Neural crest cell (in vitro differentiated cells): ENCODE results near the gene EP400. TPM values are rescaled to one million over a fixed set of nuclear protein-coding genes. Genes with fewer than 3 reads are reported as not detected.

ENCODE experiments used
- DNase-seq: peaks from one replicate; pipeline ENCODE4 v3.0.0; 2021; ENCODE audit warnings: low read depth, mixed read lengths, low spot score
- H3K27ac Mint-ChIP-seq: one replicate; pipeline ENCODE4 v1.8.0; 2021; ENCODE audit warnings: mild to moderate bottlenecking, mixed read lengths; ENCODE audit not compliant: unreplicated experiment
- H3K27me3 Mint-ChIP-seq: 2 replicates; pipeline ENCODE4 v1.8.0; 2021; ENCODE audit warnings: low read depth, mild to moderate bottlenecking, mixed read lengths
- H3K36me3 Mint-ChIP-seq: 2 replicates; pipeline ENCODE4 v1.8.0; 2021; ENCODE audit warnings: low read depth, mild to moderate bottlenecking, mixed read lengths
- H3K4me1 Mint-ChIP-seq: 2 replicates; pipeline ENCODE4 v1.8.0; 2021; ENCODE audit warnings: mixed read lengths
- H3K4me3 Mint-ChIP-seq: one replicate; pipeline ENCODE4 v1.8.0; 2021; ENCODE audit warnings: mild to moderate bottlenecking, mixed read lengths
- H3K9me3 Mint-ChIP-seq: 2 replicates; pipeline ENCODE4 v1.8.0; 2021; ENCODE audit warnings: mixed read lengths
- CTCF ChIP-seq: fragments of 200-600 bp; sonication (generic); conservative IDR thresholded peaks from 2 replicates; pipeline ENCODE4 v1.5.0; 2021; ENCODE audit warnings: antibody characterized with exemption, mild to moderate bottlenecking
- total RNA-seq: library from RNA; stranded (reverse); gene quantifications from 2 replicates; pipeline ENCODE4 v1.2.1, GENCODE V29; 2021

The EP400 gene
- total RNA-seq, 1 donor from 2014 or later = 73.4 TPM

- Mint-ChIP-seq H3K9me3 (no peaks in the 10 kb centered on the region), H3K36me3 (peaks cover 21% of the 10 kb centered on the region), H3K4me3 (no peak overlapping the region), H3K27ac (peak overlapping the region; percentile 71), H3K4me1 (peaks cover 32% of the 10 kb centered on the region), H3K27me3 (no peaks in the 10 kb centered on the region)
- DNase-seq = no peak
- no peak for TF ChIP-seq CTCF
Measured at GRCh38 chr12:131987552-131987951, 37.8 kb downstream of the EP400 start.

GRCh38 chr12:131988054-131988796, 38.5 kb downstream of the EP400 start:
- TF ChIP-seq CTCF = no peak
- peaks cover 32% of the 10 kb centered on the region for H3K4me1 Mint-ChIP-seq
- H3K4me3 Mint-ChIP-seq = no peak overlapping the region
- H3K36me3 Mint-ChIP-seq = peaks cover 25% of the 10 kb centered on the region
- H3K27me3 Mint-ChIP-seq = no peaks in the 10 kb centered on the region
- H3K9me3 Mint-ChIP-seq = no peaks in the 10 kb centered on the region
- H3K27ac Mint-ChIP-seq = no peak overlapping the region
- DNase-seq = no peak

- Mint-ChIP-seq H3K36me3 (peaks cover 33% of the 10 kb centered on the region), H3K27me3 (no peaks in the 10 kb centered on the region), H3K27ac (no peak overlapping the region), H3K9me3 (no peaks in the 10 kb centered on the region), H3K4me1 (peaks cover 32% of the 10 kb centered on the region), H3K4me3 (no peak overlapping the region)
- TF ChIP-seq CTCF = no peak
- no peak for DNase-seq
Measured at GRCh38 chr12:131989021-131989420, 39.3 kb downstream of the EP400 start.

- Mint-ChIP-seq H3K27ac (peak overlapping the region; percentile 89), H3K9me3 (no peaks in the 10 kb centered on the region), H3K4me1 (peaks cover 32% of the 10 kb centered on the region), H3K36me3 (peaks cover 41% of the 10 kb centered on the region), H3K4me3 (no peak overlapping the region), H3K27me3 (no peaks in the 10 kb centered on the region)
- TF ChIP-seq CTCF = no peak
- DNase-seq = no peak
Measured at GRCh38 chr12:131990066-131990979, 40.6 kb downstream of the EP400 start.

- TF ChIP-seq CTCF = no peak
- no peak overlapping the region for H3K4me3 Mint-ChIP-seq
- H3K36me3 Mint-ChIP-seq = peaks cover 41% of the 10 kb centered on the region
- H3K27ac Mint-ChIP-seq = peak overlapping the region; percentile 89
- H3K4me1 Mint-ChIP-seq = peaks cover 32% of the 10 kb centered on the region
- H3K27me3 Mint-ChIP-seq = no peaks in the 10 kb centered on the region
- no peak for DNase-seq
- no peaks in the 10 kb centered on the region for H3K9me3 Mint-ChIP-seq
Measured at GRCh38 chr12:131990980-131991305, 41.2 kb downstream of the EP400 start.
